Activated CD8-positive, alpha-beta memory T cell treated with anti-CD3 and anti-CD28 coated beads, Interleukin-2, amount 10 ng/mL, durations not matched to agents 7 days and 5 days (primary cell): Measurements from ENCODE around the gene LBH. TPM values are rescaled to one million over a fixed set of nuclear protein-coding genes. Genes with fewer than 3 reads are reported as not detected.

Source experiments
- ATAC-seq: fragments of 150-1000 bp; cut with Tn5 transposase; one replicate; pipeline ENCODE4 v1.10.0; 2021; ENCODE audit warnings: moderate library complexity
- CTCF ChIA-PET: fragments of 350-600 bp; sonication (Branson Sonifier 250); formaldehyde crosslinking; loops from one replicate; lab custom pipeline; 2021; ENCODE audit warnings: antibody characterized with exemption; lab: Charles Lee
- DNase-seq: peaks from one replicate; pipeline ENCODE4 v3.0.0-alpha.2; 2020
- H3K27ac Mint-ChIP-seq: one replicate; pipeline ENCODE4 v1.8.0; 2021; ENCODE audit warnings: mild to moderate bottlenecking, mixed read lengths
- H3K27me3 Mint-ChIP-seq: one replicate; pipeline ENCODE4 v1.8.0; 2021; ENCODE audit warnings: mixed read lengths
- H3K36me3 Mint-ChIP-seq: one replicate; pipeline ENCODE4 v1.8.0; 2021; ENCODE audit warnings: mild to moderate bottlenecking, mixed read lengths
- H3K4me1 Mint-ChIP-seq: one replicate; pipeline ENCODE4 v1.8.0; 2021; ENCODE audit warnings: mixed read lengths
- H3K4me3 Mint-ChIP-seq: one replicate; pipeline ENCODE4 v1.8.0; 2021; ENCODE audit warnings: mild to moderate bottlenecking, moderate library complexity, mixed read lengths
- H3K9me3 Mint-ChIP-seq: one replicate; pipeline ENCODE4 v1.8.0; 2022; ENCODE audit warnings: low read depth, mixed read lengths
- total RNA-seq, 2 experiments: library from RNA; stranded (reverse); gene quantifications; one replicate each; pipeline ENCODE4 v1.2.3, GENCODE V29; 2021

LBH gene
- total RNA-seq, 2 experiments from 2014 or later: 68.5 to 71.5 TPM

DNA sequence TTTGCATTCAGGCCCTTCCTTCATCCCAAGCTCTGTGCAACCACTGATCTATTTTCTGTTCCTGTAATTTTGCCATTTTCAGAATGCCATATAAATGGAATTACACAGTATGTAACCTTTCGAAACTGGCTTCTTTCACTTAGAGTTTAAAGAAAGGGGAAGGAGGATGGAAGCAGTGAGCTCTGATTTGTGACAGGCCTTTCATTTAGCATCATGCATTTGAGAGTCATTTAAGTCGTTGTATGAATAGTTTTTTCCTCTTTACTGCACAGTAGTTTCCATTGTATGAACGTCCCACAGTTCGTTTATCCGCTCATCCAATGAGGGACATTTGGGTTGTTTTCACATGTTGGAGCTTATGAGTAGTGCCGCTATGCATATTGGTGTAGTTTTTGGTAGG is 67.0 kb downstream of the LBH start:
- Mint-ChIP-seq H3K4me3 (no peak overlapping the region), H3K27ac (no peak overlapping the region), H3K27me3 (no peaks in the 10 kb centered on the region), H3K4me1 (no peaks in the 10 kb centered on the region), H3K9me3 (no peaks in the 10 kb centered on the region), H3K36me3 (peaks cover 2% of the 10 kb centered on the region)
- CTCF ChIA-PET: interaction anchor here (1.5 kb wide), 1 partner anchor 11 kb away, joined by 3 read pairs; no protein-coding TSS in a partner anchor
- ATAC-seq (no peak), DNase-seq (no peak)

DNA sequence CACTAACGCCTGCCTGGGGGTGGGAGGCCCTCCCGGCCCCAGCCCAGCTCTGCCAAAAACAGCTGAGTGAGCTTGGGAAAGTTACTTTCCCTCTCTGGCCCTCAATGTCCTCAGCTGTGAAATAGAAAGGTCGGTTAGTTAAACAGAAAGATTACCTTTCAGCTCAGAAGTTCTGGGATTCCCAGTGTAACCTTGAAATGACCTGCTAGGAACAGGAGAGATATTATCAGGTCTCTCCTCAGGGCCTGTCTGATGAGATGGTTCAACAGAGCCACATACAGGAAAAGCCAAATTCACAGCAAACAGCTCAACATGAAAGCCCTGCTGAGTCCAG is 68.8 kb downstream of the LBH start:
- H3K4me1 Mint-ChIP-seq: no peaks in the 10 kb centered on the region
- H3K9me3 Mint-ChIP-seq: no peaks in the 10 kb centered on the region
- no peak overlapping the region for H3K27ac Mint-ChIP-seq
- no peaks in the 10 kb centered on the region for H3K27me3 Mint-ChIP-seq
- DNase-seq (no peak), ATAC-seq (no peak)
- peaks cover 2% of the 10 kb centered on the region for H3K36me3 Mint-ChIP-seq
- CTCF ChIA-PET: interaction anchor here (0.6 to 1.0 kb wide), 2 partner anchors 13 to 990 kb away, joined by 3 read pairs; no protein-coding TSS in a partner anchor
- H3K4me3 Mint-ChIP-seq: no peak overlapping the region

DNA sequence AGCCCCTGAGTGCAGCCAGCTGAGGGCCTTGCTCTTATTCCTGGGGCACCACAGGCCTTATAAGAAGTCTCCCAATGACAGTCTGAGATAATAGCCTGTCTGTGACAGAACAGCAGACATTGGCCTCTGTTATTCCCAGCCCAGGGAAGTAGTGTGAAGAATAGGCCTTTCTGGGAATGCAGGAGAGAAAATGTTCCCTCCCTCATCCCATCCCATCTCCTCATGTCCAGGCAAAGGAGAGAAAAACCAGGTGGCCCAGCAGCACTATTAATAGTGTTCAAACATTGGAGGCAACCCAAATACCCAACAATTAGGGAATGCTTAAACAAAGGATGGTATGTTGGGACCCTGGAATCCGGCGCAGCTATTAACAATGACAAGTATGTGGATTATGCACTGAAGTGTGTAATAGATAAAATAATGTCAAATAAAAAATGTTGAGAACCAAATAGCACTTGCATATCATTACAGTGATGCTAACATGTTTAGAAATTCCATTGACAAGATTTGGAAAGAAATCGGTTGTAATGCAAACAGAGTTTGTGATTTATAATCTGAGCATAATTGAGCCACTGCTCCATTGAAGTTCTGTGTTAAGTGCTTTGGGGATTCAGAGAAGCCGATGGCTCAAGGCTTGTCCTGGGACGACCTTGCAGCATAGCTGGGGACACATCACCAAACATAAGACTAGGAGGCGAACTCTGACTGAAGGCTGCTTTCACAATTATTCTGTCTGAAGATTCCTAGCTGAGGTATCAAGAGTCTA is 69.3 kb downstream of the LBH start:
- Mint-ChIP-seq H3K4me3 (no peak overlapping the region), H3K4me1 (no peaks in the 10 kb centered on the region), H3K9me3 (no peaks in the 10 kb centered on the region), H3K36me3 (peaks cover 2% of the 10 kb centered on the region), H3K27ac (no peak overlapping the region), H3K27me3 (no peaks in the 10 kb centered on the region)
- no peak for DNase-seq
- no peak for ATAC-seq
- CTCF ChIA-PET: interaction anchor here (0.6 to 1.0 kb wide), 2 partner anchors 13 to 989 kb away, joined by 3 read pairs; no protein-coding TSS in a partner anchor

DNA sequence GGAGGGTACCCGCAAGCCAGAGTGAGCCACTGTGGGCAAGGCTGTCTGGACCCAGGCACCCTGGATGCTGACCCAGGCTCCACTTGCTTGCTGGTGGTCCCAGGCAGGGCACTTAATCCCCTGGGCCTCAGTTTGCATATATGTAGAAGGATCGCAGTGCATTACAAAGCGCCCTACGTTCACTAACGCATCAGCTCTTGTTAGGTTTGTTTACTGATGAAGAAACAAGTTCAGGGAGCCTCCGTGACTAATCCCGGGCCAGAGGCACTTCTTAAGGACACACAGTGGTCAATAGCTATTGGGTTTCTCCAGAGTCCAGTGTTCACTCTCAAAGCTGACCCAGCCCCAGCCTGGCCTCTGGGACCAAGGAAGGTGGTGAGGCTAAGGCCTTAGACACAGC is 70.2 kb downstream of the LBH start:
- CTCF ChIA-PET: no interaction called here
- H3K27me3 Mint-ChIP-seq: no peaks in the 10 kb centered on the region
- no peaks in the 10 kb centered on the region for H3K9me3 Mint-ChIP-seq
- ATAC-seq (no peak), DNase-seq (no peak)
- H3K36me3 Mint-ChIP-seq: peaks cover 2% of the 10 kb centered on the region
- no peaks in the 10 kb centered on the region for H3K4me1 Mint-ChIP-seq
- no peak overlapping the region for H3K4me3 Mint-ChIP-seq
- no peak overlapping the region for H3K27ac Mint-ChIP-seq

DNA sequence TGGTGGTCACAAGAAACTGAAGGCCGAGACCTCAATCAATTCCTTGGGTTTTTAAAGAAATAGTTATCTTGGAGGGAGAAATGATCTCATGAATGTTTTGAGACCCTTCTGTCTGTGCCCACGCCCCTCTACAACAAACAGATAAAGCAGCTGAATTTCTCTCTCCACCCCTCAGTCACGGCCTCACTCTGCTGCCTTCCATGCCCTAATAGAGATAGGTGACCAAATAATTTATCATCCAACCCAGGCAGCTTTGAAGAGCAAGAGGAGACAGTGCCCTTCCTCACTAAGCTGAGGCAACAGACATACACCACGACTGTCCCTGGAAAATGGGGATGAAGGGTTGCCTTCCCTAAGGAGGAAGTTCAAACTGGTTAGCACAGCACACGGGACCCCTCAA is 71.2 kb downstream of the LBH start:
- peaks cover 2% of the 10 kb centered on the region for H3K36me3 Mint-ChIP-seq
- DNase-seq (no peak), ATAC-seq (no peak)
- no peaks in the 10 kb centered on the region for H3K27me3 Mint-ChIP-seq
- no peak overlapping the region for H3K27ac Mint-ChIP-seq
- H3K4me1 Mint-ChIP-seq: no peaks in the 10 kb centered on the region
- H3K9me3 Mint-ChIP-seq: peaks cover 2% of the 10 kb centered on the region
- H3K4me3 Mint-ChIP-seq: no peak overlapping the region
- CTCF ChIA-PET: no interaction called here

DNA sequence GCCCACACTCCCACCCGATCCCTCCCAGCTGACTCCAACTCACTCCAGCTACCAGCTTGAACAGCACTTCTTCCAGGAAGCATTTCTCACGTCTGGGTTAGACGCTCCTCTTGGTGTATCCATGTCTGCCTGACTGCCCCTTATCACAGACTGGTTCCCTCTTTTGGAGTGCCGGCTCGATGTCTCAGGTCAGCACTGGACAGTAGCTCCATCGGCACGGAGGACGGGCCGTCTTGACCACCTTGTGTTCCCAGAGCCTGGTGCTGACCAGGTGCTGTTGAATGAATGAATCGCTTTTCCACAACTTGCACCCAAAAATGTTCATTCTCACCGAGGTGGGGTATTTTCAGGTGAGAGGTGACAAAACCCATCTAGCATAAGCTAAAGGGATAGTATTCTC is 71.8 kb downstream of the LBH start:
- Mint-ChIP-seq H3K4me3 (no peak overlapping the region), H3K27me3 (no peaks in the 10 kb centered on the region), H3K27ac (no peak overlapping the region), H3K36me3 (peaks cover 2% of the 10 kb centered on the region), H3K4me1 (no peaks in the 10 kb centered on the region), H3K9me3 (peaks cover 2% of the 10 kb centered on the region)
- ATAC-seq (no peak), DNase-seq (no peak)
- CTCF ChIA-PET: no interaction called here

DNA sequence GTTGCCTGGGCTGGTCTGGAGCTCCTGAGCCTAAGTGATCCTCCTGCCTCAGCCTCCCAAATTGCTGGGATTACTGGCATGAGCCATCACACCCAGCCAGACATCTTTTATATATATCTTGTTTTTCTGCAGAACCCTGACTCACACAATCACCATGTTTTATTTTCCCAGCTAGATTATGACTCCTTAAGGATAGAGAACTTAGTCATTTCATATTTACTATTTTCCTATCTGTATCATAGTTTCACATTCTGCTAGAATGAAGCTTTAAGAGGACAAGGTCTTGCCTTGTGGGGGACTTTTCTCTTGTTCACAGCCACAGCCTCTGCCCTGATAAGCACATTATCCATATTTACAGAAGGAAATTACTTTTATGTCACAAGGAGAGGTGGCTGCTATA is 73.9 kb downstream of the LBH start:
- CTCF ChIA-PET: interaction anchor here (0.7 kb wide), 1 partner anchor 407 kb away, joined by 3 read pairs; no protein-coding TSS in a partner anchor
- H3K27ac Mint-ChIP-seq: no peak overlapping the region
- ATAC-seq: no peak
- H3K27me3 Mint-ChIP-seq: no peaks in the 10 kb centered on the region
- peaks cover 2% of the 10 kb centered on the region for H3K9me3 Mint-ChIP-seq
- no peak for DNase-seq
- H3K4me3 Mint-ChIP-seq: no peak overlapping the region
- H3K4me1 Mint-ChIP-seq: no peaks in the 10 kb centered on the region
- no peaks in the 10 kb centered on the region for H3K36me3 Mint-ChIP-seq

DNA sequence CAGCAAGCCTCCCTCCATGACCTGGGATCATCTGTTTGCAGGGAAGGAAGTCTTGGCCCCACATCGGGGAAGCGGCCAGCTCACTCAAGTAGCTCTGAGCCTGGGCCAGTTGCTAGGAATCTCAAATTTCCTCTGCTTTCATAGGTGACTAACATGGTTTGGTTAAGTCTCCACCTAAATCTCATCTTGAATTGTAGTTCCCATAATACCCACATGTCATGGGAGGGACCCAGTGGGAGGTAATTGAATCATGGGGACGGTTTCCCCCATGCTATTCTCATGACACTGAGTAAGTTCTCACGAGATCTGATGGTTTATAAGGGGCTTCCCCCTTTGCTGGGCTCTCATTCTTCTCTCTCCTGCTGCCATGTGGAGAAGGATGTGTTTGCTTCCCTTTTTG is 75.2 kb downstream of the LBH start:
- H3K27ac Mint-ChIP-seq: no peak overlapping the region
- H3K4me3 Mint-ChIP-seq: no peak overlapping the region
- H3K36me3 Mint-ChIP-seq: no peaks in the 10 kb centered on the region
- no peak for DNase-seq
- CTCF ChIA-PET: no interaction called here
- no peak for ATAC-seq
- peaks cover 3% of the 10 kb centered on the region for H3K4me1 Mint-ChIP-seq
- H3K27me3 Mint-ChIP-seq: no peaks in the 10 kb centered on the region
- peaks cover 2% of the 10 kb centered on the region for H3K9me3 Mint-ChIP-seq

DNA sequence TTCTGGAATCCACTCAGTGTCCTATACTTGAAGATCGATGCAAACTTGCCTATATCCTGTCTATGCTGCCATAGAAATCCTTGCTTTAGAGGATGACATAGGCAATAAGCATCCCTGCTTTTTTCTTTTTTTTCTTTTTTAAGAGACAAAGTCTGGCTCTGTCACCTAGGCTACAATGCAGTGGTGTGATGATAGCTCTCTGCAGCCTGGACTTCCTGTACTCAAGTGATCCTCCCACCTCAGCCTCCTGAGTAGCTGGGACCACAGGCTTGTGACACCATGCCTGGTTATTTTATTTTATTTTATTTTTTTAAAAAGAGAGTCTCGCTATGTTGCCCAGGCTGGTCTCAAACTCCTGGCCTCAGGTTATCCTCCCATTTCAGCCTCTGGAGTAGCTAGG is 76.9 kb downstream of the LBH start:
- H3K27ac Mint-ChIP-seq: no peak overlapping the region
- no peak overlapping the region for H3K4me3 Mint-ChIP-seq
- no peaks in the 10 kb centered on the region for H3K36me3 Mint-ChIP-seq
- peaks cover 5% of the 10 kb centered on the region for H3K4me1 Mint-ChIP-seq
- DNase-seq (no peak), ATAC-seq (no peak)
- H3K9me3 Mint-ChIP-seq: peaks cover 2% of the 10 kb centered on the region
- CTCF ChIA-PET: interaction anchor here (1.1 kb wide), 1 partner anchor 404 kb away, joined by 3 read pairs; no protein-coding TSS in a partner anchor
- no peaks in the 10 kb centered on the region for H3K27me3 Mint-ChIP-seq

Other genes starting within 250 kb of the LBH start
- 10 to 100 TPM; 24.2 to 26.5 TPM for gene YPEL5, start 84.5 kb upstream of the LBH start, total RNA-seq
- gene LCLAT1, start 215.7 kb downstream of the LBH start, total RNA-seq: 10 to 100 TPM; 18.6 to 22.8 TPM